ENCODE measurements around the gene NUP98.

Gene NUP98

DNA sequence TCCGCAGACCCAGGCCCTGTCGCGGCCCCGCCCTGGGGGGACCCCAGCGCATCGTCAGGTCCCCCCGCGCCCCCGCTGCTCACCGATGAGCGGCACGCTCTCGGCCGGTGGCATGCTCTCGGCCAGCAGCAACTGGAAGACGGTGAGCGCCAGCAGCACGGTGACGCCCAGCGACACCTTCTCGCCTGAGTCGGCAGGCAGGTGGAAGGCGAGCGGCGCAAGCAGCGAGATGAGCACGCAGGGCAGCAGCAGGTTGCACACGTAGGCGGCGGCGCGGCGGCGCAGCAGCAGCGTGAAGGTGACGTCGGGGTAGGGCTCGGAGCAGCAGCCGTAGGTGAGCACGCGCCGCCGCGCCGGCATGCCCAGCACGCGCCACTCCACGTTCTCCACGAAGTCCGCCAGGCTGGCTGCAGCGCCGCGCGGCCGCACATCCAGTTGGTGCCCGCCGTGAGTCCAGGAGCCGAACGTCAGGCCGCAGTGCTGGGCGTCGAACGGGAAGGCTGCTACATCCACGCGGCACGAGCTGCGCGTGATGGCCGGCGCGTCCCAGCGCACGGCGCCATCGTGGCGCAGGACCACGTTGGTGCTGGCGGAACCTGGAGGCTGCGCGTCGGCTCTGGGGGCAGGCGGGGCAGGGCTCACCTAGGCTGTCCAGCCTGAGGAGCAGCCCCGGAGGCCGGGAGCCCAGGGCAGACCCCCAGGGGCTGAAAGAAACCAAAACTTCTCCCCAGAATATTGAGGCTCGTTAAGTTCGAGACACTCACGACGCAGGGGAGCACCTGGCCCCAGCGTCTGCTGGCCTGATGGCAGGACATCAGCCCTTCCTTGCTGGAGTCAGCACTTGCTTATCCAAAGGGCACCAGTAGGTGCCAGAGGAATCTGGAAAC is 130.0 kb downstream of the NUP98 start:
- TF ChIP-seq, protein P1, sequence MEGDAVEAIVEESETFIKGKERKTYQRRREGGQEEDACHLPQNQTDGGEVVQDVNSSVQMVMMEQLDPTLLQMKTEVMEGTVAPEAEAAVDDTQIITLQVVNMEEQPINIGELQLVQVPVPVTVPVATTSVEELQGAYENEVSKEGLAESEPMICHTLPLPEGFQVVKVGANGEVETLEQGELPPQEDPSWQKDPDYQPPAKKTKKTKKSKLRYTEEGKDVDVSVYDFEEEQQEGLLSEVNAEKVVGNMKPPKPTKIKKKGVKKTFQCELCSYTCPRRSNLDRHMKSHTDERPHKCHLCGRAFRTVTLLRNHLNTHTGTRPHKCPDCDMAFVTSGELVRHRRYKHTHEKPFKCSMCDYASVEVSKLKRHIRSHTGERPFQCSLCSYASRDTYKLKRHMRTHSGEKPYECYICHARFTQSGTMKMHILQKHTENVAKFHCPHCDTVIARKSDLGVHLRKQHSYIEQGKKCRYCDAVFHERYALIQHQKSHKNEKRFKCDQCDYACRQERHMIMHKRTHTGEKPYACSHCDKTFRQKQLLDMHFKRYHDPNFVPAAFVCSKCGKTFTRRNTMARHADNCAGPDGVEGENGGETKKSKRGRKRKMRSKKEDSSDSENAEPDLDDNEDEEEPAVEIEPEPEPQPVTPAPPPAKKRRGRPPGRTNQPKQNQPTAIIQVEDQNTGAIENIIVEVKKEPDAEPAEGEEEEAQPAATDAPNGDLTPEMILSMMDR (IDR thresholded peaks at IDR 0.05; ENCODE audit: insufficient read depth, low read length, missing control alignments) = no peak
- ChIA-PET POLR2A (no interaction called here), CTCF (interaction anchor here (0.7 kb wide), 1 partner anchor 10 kb away, joined by 3 read pairs; no protein-coding TSS in a partner anchor)
- DNase-seq (ENCODE audit: low read depth, low spot score) = no peak
- H3K4me3 ChIP-seq (ENCODE audit: low read depth, low read length) = no peak overlapping the region

DNA sequence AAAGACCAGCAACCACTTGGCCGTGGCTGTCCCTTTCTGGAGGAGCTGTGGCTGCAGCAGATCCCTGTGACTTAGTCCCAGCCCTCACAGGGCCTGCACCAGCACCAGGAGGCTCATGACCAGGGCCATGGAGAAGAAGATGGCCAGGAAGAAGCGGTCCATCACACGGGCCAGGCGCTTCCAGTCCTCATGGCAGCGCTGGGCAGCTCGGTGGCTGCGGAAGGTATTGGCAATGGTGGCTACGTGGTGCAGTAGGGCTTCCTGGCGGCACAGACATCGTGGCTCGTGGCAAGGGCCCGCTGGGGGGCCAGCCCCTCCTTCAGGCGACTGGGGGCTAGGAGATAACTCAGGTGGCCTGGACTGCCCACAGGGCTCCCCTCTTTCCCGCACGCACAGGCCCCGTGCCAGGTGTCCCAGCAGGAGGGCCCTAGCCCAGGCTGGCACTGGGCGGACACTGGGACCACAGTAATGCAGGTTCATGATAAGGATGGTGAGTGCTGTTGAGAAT is 131.3 kb downstream of the NUP98 start:
- no peak for DNase-seq (ENCODE audit: low read depth, low spot score)
- CTCF ChIA-PET = interaction anchor here (0.7 kb wide), 1 partner anchor 11 kb away, joined by 3 read pairs; no protein-coding TSS in a partner anchor
- H3K4me3 ChIP-seq (ENCODE audit: low read depth, low read length) = no peak overlapping the region
- POLR2A ChIA-PET = no interaction called here
- TF ChIP-seq, protein P1 (IDR thresholded peaks at IDR 0.05; ENCODE audit: insufficient read depth, low read length, missing control alignments) = no peak

DNA sequence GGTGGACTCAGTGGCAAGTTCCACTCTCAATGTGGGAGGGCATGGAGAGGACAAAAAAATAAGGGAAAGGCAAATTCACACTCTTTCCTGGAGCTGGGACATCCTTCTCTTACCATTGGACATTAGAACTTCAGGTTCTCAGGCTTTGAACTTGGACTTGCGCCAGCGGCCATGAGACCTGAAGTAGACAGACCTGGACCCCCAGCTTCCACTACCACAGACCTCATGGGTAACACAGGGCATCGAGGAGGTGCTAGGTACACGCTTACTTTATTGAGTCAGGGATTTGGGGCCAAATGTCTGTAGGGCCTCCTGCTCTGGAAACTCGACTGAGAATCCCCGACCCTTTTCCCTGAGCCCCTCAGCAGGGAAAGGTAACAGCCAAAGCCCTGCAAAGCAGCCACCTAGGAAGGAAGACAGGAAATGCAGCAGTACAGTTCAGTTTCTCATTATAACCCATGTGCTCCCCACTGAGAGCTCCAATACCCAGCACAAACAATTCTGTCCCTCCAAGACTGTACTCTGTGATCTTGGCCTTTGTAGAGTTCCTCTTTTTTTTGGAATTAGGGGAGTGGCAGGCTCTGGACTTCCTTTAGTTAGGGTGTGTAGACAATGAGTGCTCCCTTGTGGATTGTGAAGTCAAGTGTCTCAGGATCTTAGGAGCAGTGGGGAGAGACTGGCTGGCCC is 131.9 kb downstream of the NUP98 start:
- no peak for DNase-seq (ENCODE audit: low read depth, low spot score)
- ChIA-PET POLR2A (no interaction called here), CTCF (no interaction called here)
- H3K4me3 ChIP-seq (ENCODE audit: low read depth, low read length) = no peak overlapping the region
- TF ChIP-seq, protein P1 (IDR thresholded peaks at IDR 0.05; ENCODE audit: insufficient read depth, low read length, missing control alignments) = no peak

DNA sequence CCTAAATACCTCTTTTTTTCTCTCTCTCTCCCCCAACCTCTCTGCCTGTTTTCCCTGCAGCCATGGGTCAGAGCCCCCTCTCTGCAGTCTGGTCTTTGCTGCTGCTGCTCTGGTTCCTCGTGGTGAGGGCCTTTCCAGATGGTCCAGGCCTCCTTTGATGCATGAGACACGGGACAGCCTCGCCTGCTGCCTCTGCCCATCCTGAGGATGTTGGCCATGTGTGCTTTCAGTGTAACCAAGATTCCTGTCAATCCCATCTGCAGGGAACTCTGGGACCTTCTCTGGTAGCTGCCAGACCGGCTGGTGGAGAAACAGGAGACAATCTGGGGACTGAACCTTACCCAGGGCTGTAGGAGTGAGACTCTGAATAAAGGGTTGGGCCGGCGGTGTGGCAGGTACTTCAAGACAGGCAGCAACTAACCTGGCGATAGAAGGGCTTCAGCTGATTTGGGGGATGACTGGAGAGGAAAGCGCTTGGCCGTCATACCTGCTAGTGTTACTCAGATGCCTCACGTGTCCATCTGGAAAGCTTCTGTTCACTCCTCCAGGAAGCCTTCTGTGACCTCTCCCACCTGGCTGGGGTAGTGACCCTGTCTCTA is 133.2 kb downstream of the NUP98 start:
- TF ChIP-seq, protein P1 (IDR thresholded peaks at IDR 0.05; ENCODE audit: insufficient read depth, low read length, missing control alignments) = no peak
- POLR2A ChIA-PET = no interaction called here
- H3K4me3 ChIP-seq (ENCODE audit: low read depth, low read length) = no peak overlapping the region
- CTCF ChIA-PET = interaction anchor here (1.0 kb wide), 1 partner anchor 54 kb away, joined by 3 read pairs; no protein-coding TSS in a partner anchor
- no peak for DNase-seq (ENCODE audit: low read depth, low spot score)

DNA sequence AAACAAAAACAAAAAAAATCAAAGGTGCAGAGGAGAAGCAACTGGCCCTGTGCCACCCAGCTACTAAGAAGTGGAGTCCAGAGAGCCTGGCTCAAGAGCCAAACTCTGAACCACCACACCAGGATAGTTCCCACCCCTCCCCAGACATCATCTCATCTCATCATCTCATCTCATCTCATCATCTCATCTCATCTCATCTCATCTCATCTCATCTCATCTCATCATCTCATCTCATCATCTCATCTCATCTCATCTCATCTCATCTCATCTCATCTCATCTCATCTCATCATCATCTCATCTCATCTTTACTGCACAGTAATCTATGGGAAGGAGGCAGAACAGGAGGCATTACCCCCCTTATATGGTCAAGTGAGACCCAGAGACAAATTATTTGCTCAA is 134.5 kb downstream of the NUP98 start:
- DNase-seq (ENCODE audit: low read depth, low spot score) = no peak
- CTCF ChIA-PET = no interaction called here
- TF ChIP-seq, protein P1 (IDR thresholded peaks at IDR 0.05; ENCODE audit: insufficient read depth, low read length, missing control alignments) = no peak
- no peak overlapping the region for H3K4me3 ChIP-seq (ENCODE audit: low read depth, low read length)
- POLR2A ChIA-PET = no interaction called here
